ENCODE data around the gene RABAC1. TPM values are rescaled to one million over a fixed set of nuclear protein-coding genes. Genes with fewer than 3 reads are reported as not detected.

RABAC1 gene
- total and polyA plus RNA-seq, 10 of the 15 experiments (the other 5 are each of a cell fraction or from before 2014, with no cell fraction given): 10.9 to 115 (median 49.2) TPM

GRCh38 chr19:41969772-41970458 is 10.8 kb upstream of the RABAC1 start (continued):
- TF ChIP-seq TCF7 (IDR thresholded peaks at IDR 0.05; ENCODE audit: borderline replicate concordance): no peak

GRCh38 chr19:41968751-41969595 is 9.9 kb upstream of the RABAC1 start:
- POLR2A ChIA-PET: no interaction called here

More at GRCh38 chr19:41968751-41969595, 9.9 kb upstream of the RABAC1 start:
- Histone ChIP-seq H4K20me1 (ENCODE audit: control insufficient read depth, insufficient read depth) (no peaks in the 10 kb centered on the region), H3K27me3 (replicated peaks in 1 of 2; ENCODE audit: control insufficient read depth in 2 of 2, insufficient read depth in 2 of 2, low read length in 1 of 2) (no peaks in the 10 kb centered on the region; a peak in 3 of 4 replicates), H3K9me3 (replicated peaks; ENCODE audit: control insufficient read depth, insufficient read depth, low read length) (no peaks in the 10 kb centered on the region), H2AFZ (ENCODE audit: control insufficient read depth, low read depth, low read length) (no peak overlapping the region), H3K36me3 (ENCODE audit: control insufficient read depth in 2 of 2, insufficient read depth in 2 of 2, low read length in 1 of 2) (no peaks in the 10 kb centered on the region), H3K9ac (ENCODE audit: control insufficient read depth, insufficient read depth, low read length) (no peak overlapping the region), H3K79me2 (ENCODE audit: control insufficient read depth, insufficient read depth, low read length) (no peaks in the 10 kb centered on the region), H3K4me2 (ENCODE audit: control insufficient read depth, insufficient read depth) (no peak overlapping the region), H3K4me3 (no peak overlapping the region), H3K4me1 (ENCODE audit: control insufficient read depth, insufficient read depth, low read length) (no peaks in the 10 kb centered on the region), H3K27ac (ENCODE audit: control insufficient read depth, insufficient read depth) (no peak overlapping the region)
- 44% methylated on average over 28 of the region's 28 CpGs for WGBS (ENCODE audit: insufficient coverage, insufficient replicate concordance, low lambda C conversion rate, missing lambda C conversion rate)
- no TSS peak for BruUV-seq (replicated peaks)
- intact Hi-C loops (cut with micrococcal nuclease; ENCODE audit: unreplicated experiment) (no loop called here), in situ Hi-C loops (cut with MboI) (no loop called here)
- DNase-seq (ENCODE audit: low read depth, low spot score) (no peak), ATAC-seq (no peak), FAIRE-seq (no peak)
- SMC1A ChIA-PET (ENCODE audit: uncharacterized antibody, unreplicated experiment): no interaction called here
- TF ChIP-seq MXI1 (IDR thresholded peaks at IDR 0.05; ENCODE audit: low read depth, low read length) (no peak), NFYA (IDR thresholded peaks at IDR 0.05; ENCODE audit: borderline replicate concordance, low read depth, low read length) (no peak), MYC (IDR thresholded peaks at IDR 0.05; ENCODE audit: insufficient read depth, insufficient read length, insufficient replicate concordance, low read length, severe bottlenecking) (no peak), CHD1 (IDR thresholded peaks at IDR 0.05; ENCODE audit: low read depth, low read length) (no peak), SUPT20H (IDR thresholded peaks at IDR 0.05; ENCODE audit: borderline replicate concordance, control insufficient read depth, low read depth, low read length) (no peak), RELA (IDR thresholded peaks at IDR 0.05; ENCODE audit: borderline replicate concordance, partially characterized antibody) (no peak), JUNB (IDR thresholded peaks at IDR 0.05) (no peak), ZNF687 (IDR thresholded peaks at IDR 0.05) (no peak), CREB1 (IDR thresholded peaks at IDR 0.05; ENCODE audit: low read depth) (no peak)
- TF ChIP-seq, protein P1, sequence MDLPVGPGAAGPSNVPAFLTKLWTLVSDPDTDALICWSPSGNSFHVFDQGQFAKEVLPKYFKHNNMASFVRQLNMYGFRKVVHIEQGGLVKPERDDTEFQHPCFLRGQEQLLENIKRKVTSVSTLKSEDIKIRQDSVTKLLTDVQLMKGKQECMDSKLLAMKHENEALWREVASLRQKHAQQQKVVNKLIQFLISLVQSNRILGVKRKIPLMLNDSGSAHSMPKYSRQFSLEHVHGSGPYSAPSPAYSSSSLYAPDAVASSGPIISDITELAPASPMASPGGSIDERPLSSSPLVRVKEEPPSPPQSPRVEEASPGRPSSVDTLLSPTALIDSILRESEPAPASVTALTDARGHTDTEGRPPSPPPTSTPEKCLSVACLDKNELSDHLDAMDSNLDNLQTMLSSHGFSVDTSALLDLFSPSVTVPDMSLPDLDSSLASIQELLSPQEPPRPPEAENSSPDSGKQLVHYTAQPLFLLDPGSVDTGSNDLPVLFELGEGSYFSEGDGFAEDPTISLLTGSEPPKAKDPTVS (IDR thresholded peaks at IDR 0.05; ENCODE audit: low read depth, low read length): no peak
- TF ChIP-seq, protein P2, sequence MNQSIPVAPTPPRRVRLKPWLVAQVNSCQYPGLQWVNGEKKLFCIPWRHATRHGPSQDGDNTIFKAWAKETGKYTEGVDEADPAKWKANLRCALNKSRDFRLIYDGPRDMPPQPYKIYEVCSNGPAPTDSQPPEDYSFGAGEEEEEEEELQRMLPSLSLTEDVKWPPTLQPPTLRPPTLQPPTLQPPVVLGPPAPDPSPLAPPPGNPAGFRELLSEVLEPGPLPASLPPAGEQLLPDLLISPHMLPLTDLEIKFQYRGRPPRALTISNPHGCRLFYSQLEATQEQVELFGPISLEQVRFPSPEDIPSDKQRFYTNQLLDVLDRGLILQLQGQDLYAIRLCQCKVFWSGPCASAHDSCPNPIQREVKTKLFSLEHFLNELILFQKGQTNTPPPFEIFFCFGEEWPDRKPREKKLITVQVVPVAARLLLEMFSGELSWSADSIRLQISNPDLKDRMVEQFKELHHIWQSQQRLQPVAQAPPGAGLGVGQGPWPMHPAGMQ (IDR thresholded peaks at IDR 0.05; ENCODE audit: borderline replicate concordance): no peak
- RAD21 ChIA-PET (ENCODE audit: unreplicated experiment): no interaction called here
- CTCF ChIA-PET: no interaction called here
